ENCODE results near the gene MDH1B. TPM values are rescaled to one million over a fixed set of nuclear protein-coding genes. Genes with fewer than 3 reads are reported as not detected.

The MDH1B gene
- polyA plus RNA-seq, 1 of the 3 experiments (the other 2 are of a cell fraction), result 1.7 TPM

DNA sequence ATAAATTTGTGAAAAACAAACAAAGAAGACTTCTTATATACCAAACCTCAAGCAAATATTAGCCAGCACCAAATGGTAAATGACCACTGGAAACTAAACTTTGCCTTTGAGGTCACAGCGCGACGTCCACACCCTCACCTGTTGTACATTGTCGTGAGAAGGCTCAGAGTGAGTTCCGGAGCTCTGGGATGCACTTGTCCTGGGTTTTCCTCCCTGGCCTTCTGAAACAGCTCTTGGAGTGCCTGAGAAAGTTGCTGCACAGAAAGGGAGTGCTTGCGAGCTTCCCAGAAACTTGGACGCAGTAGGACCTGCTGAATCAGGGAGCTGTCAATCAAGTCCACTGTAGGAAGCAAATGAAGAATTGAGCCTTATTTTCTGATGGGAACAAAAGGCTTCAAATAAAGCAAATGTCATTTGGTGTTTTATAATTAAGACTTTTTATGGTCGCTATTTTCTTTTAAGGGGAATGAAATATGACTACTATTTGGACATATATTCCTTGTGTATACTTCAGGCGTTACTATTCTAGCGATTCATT is 57.9 kb downstream of the MDH1B start (continued):
- no peak for TF ChIP-seq RAD21 (IDR thresholded peaks at IDR 0.05; ENCODE audit: low read length)
- no peak for TF ChIP-seq GATA2 (CRISPR knock-in tag; IDR thresholded peaks at IDR 0.05)

DNA sequence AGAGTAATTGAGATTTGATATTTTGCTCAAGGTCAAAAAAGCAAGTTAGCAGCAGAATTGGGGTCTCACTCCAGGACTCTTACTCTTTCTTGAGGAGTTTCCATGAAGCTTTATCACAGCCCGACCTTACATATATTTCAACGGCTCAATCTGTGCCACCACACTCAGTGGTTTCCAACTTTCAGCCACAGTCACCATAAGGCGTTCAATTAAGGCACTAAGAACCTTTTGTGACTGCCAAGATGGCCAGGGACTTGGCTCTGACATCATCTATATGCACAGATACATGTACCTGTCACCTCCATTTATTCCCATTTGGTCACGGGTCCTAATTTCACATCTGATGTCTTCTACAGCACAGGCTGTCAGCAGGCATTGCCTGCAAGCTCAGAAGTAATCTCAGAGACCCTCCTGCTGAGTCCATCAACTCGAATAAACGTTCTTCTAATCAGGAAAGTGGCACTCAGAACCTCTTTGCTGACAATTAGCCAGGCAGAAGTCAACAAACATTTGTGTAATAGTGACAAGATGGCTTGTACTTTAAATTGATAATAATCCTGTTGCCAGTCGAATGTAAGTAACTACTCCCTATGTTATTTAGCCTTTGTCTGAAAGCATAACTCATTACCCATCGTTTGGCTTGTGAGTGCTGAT is 63.0 kb downstream of the MDH1B start:
- no peak overlapping the region for H3K9ac ChIP-seq
- TF ChIP-seq NFIC (IDR thresholded peaks at IDR 0.05; ENCODE audit: borderline replicate concordance), result no peak
- no peak for TF ChIP-seq EZH2phosphoT487 (IDR thresholded peaks at IDR 0.05; ENCODE audit: borderline replicate concordance, low read depth)
- no peak for TF ChIP-seq JUND (IDR thresholded peaks at IDR 0.05)
- no peaks in the 10 kb centered on the region for H4K20me1 ChIP-seq (ENCODE audit: insufficient read depth)
- H3K9me2 ChIP-seq, result no peaks in the 10 kb centered on the region
- H3K27ac ChIP-seq (ENCODE audit: low read depth in 2 of 2, low read length in 1 of 2), result no peak overlapping the region
- H3K4me3 ChIP-seq (ENCODE audit: low read depth in 2 of 2, low read length in 1 of 2), result no peak overlapping the region
- H3K4me1 ChIP-seq (ENCODE audit: control insufficient read depth in 1 of 2, insufficient read depth in 2 of 2, low read depth in 1 of 2, low read length in 1 of 2), result no peaks in the 10 kb centered on the region
- no peaks in the 10 kb centered on the region for H3K79me2 ChIP-seq (ENCODE audit: insufficient read depth)
- 19% methylated on average over 8 of the region's 8 CpGs for WGBS (ENCODE audit: low lambda C conversion rate)
- no peak for DNase-seq
- H3F3A ChIP-seq (replicated peaks; ENCODE audit: insufficient read depth), result no peaks in the 10 kb centered on the region
- no peaks in the 10 kb centered on the region for H3K9me3 ChIP-seq
- H3K27me3 ChIP-seq (ENCODE audit: insufficient read depth), result no peaks in the 10 kb centered on the region; the same call in 1 of the 2 replicates
- POLR2A ChIA-PET, result no interaction called here
- no peak overlapping the region for H3K4me2 ChIP-seq
- H2AFZ ChIP-seq (ENCODE audit: low read depth), result no peak overlapping the region
- no peaks in the 10 kb centered on the region for H3K36me3 ChIP-seq (replicated peaks in 1 of 2; ENCODE audit: control insufficient read depth in 1 of 2, insufficient read depth in 2 of 2, low read length in 1 of 2)
- CTCF ChIA-PET, result interaction anchor here (1.0 kb wide), 1 partner anchor 15 kb away, joined by 3 read pairs; no protein-coding TSS in a partner anchor

DNA sequence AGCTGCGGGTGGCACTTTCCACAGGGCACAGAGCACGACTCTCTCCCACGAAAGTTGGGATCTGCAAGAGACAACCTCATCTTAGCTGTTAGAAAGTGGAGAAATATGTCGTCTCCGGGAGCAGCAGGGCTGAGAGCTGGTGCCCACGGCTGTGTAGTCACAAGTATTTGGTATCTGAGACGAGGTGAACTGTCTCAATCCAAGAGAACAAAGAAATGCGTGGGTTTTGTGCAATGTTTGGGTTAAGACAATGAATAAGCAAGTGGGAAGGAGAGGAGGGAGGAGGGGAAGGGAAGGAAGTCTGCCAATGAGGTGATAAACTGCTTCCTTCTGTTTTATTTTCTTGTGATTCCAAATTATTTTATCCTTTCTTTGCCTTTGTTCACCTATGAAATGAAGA is 65.0 kb downstream of the MDH1B start:
- no peaks in the 10 kb centered on the region for H3K4me1 ChIP-seq (ENCODE audit: control insufficient read depth in 1 of 2, insufficient read depth in 2 of 2, low read depth in 1 of 2, low read length in 1 of 2)
- H3K9me2 ChIP-seq, result no peaks in the 10 kb centered on the region
- H3K9me3 ChIP-seq, result no peaks in the 10 kb centered on the region
- H3K4me2 ChIP-seq, result no peak overlapping the region
- POLR2A ChIA-PET, result no interaction called here
- H3F3A ChIP-seq (replicated peaks; ENCODE audit: insufficient read depth), result no peaks in the 10 kb centered on the region
- CTCF ChIA-PET, result interaction anchor here (1.4 to 1.6 kb wide), 2 partner anchors 81 to 100 kb away, joined by 5 to 6 read pairs; no protein-coding TSS in a partner anchor
- H3K4me3 ChIP-seq (ENCODE audit: low read depth in 2 of 2, low read length in 1 of 2), result no peak overlapping the region
- DNase-seq, result no peak
- no peaks in the 10 kb centered on the region; the same call in 1 of the 2 replicates for H3K27me3 ChIP-seq (ENCODE audit: insufficient read depth)
- H4K20me1 ChIP-seq (ENCODE audit: insufficient read depth), result no peaks in the 10 kb centered on the region
- H3K9ac ChIP-seq, result no peak overlapping the region
- H2AFZ ChIP-seq (ENCODE audit: low read depth), result no peak overlapping the region
- no peaks in the 10 kb centered on the region for H3K79me2 ChIP-seq (ENCODE audit: insufficient read depth)
- no peaks in the 10 kb centered on the region for H3K36me3 ChIP-seq (replicated peaks in 1 of 2; ENCODE audit: control insufficient read depth in 1 of 2, insufficient read depth in 2 of 2, low read length in 1 of 2)
- no peak overlapping the region for H3K27ac ChIP-seq (ENCODE audit: low read depth in 2 of 2, low read length in 1 of 2)
- WGBS (ENCODE audit: low lambda C conversion rate), result 33% methylated on average over 7 of the region's 8 CpGs
- TF ChIP-seq, protein P1, sequence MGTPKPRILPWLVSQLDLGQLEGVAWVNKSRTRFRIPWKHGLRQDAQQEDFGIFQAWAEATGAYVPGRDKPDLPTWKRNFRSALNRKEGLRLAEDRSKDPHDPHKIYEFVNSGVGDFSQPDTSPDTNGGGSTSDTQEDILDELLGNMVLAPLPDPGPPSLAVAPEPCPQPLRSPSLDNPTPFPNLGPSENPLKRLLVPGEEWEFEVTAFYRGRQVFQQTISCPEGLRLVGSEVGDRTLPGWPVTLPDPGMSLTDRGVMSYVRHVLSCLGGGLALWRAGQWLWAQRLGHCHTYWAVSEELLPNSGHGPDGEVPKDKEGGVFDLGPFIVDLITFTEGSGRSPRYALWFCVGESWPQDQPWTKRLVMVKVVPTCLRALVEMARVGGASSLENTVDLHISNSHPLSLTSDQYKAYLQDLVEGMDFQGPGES (IDR thresholded peaks at IDR 0.05; ENCODE audit: low read depth, low read length), result no peak
- TF ChIP-seq GABPA (IDR thresholded peaks at IDR 0.05; ENCODE audit: low read depth) (no peak), JUND (IDR thresholded peaks at IDR 0.05) (no peak), EZH2phosphoT487 (IDR thresholded peaks at IDR 0.05; ENCODE audit: borderline replicate concordance, low read depth) (no peak), RXRA (IDR thresholded peaks at IDR 0.05; ENCODE audit: borderline replicate concordance, low read depth) (no peak), FOSL2 (IDR thresholded peaks at IDR 0.05; ENCODE audit: borderline replicate concordance, low read depth) (no peak), ELF1 (IDR thresholded peaks at IDR 0.05) (no peak), TEAD4 (IDR thresholded peaks at IDR 0.05; ENCODE audit: borderline replicate concordance, insufficient read depth) (no peak), POLR2AphosphoS5 (IDR thresholded peaks at IDR 0.05; ENCODE audit: low read depth, low read length) (no peak)
- TF ChIP-seq, protein P2, sequence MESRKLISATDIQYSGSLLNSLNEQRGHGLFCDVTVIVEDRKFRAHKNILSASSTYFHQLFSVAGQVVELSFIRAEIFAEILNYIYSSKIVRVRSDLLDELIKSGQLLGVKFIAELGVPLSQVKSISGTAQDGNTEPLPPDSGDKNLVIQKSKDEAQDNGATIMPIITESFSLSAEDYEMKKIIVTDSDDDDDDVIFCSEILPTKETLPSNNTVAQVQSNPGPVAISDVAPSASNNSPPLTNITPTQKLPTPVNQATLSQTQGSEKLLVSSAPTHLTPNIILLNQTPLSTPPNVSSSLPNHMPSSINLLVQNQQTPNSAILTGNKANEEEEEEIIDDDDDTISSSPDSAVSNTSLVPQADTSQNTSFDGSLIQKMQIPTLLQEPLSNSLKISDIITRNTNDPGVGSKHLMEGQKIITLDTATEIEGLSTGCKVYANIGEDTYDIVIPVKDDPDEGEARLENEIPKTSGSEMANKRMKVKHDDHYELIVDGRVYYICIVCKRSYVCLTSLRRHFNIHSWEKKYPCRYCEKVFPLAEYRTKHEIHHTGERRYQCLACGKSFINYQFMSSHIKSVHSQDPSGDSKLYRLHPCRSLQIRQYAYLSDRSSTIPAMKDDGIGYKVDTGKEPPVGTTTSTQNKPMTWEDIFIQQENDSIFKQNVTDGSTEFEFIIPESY (IDR thresholded peaks at IDR 0.05; ENCODE audit: borderline replicate concordance, low read depth), result no peak
- TF ChIP-seq, protein P3, sequence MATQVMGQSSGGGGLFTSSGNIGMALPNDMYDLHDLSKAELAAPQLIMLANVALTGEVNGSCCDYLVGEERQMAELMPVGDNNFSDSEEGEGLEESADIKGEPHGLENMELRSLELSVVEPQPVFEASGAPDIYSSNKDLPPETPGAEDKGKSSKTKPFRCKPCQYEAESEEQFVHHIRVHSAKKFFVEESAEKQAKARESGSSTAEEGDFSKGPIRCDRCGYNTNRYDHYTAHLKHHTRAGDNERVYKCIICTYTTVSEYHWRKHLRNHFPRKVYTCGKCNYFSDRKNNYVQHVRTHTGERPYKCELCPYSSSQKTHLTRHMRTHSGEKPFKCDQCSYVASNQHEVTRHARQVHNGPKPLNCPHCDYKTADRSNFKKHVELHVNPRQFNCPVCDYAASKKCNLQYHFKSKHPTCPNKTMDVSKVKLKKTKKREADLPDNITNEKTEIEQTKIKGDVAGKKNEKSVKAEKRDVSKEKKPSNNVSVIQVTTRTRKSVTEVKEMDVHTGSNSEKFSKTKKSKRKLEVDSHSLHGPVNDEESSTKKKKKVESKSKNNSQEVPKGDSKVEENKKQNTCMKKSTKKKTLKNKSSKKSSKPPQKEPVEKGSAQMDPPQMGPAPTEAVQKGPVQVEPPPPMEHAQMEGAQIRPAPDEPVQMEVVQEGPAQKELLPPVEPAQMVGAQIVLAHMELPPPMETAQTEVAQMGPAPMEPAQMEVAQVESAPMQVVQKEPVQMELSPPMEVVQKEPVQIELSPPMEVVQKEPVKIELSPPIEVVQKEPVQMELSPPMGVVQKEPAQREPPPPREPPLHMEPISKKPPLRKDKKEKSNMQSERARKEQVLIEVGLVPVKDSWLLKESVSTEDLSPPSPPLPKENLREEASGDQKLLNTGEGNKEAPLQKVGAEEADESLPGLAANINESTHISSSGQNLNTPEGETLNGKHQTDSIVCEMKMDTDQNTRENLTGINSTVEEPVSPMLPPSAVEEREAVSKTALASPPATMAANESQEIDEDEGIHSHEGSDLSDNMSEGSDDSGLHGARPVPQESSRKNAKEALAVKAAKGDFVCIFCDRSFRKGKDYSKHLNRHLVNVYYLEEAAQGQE (IDR thresholded peaks at IDR 0.05; ENCODE audit: low read depth, low read length), result no peak
- TF ChIP-seq, protein P4, sequence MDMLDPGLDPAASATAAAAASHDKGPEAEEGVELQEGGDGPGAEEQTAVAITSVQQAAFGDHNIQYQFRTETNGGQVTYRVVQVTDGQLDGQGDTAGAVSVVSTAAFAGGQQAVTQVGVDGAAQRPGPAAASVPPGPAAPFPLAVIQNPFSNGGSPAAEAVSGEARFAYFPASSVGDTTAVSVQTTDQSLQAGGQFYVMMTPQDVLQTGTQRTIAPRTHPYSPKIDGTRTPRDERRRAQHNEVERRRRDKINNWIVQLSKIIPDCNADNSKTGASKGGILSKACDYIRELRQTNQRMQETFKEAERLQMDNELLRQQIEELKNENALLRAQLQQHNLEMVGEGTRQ (IDR thresholded peaks at IDR 0.05; ENCODE audit: borderline replicate concordance, low read depth, low read length), result no peak
